GM21717 (cell line): Measurements from ENCODE around the gene KRTAP16-1.
"Not testable (repeated sequence)": the region's sequence is repeated elsewhere in the genome, so short reads cannot be mapped to it uniquely, and the experiment has no call there.

Experiments
- ATAC-seq: cut with Tn5 transposase; IDR thresholded peaks from one replicate; pipeline ENCODE4 v1.9.1; 2021; ENCODE audit warnings: mild to moderate bottlenecking, moderate library complexity; ENCODE audit not compliant: unreplicated experiment

Gene KRTAP16-1

GRCh38 chr17:41308918-41309359, at the start of gene KRTAP16-1:
Gene KRTAP16-1 (minus strand): TSS chr17:41309309. CDS start chr17:41309253, 56 bp downstream.
- no peak for ATAC-seq

GRCh38 chr17:41354536-41354935, 45.4 kb upstream of the KRTAP16-1 start:
- ATAC-seq = no peak

- ATAC-seq = no peak
Measured at GRCh38 chr17:41352597-41353366, 43.7 kb upstream of the KRTAP16-1 start.

- ATAC-seq = no peak
Measured at GRCh38 chr17:41351177-41351576, 42.1 kb upstream of the KRTAP16-1 start.

GRCh38 chr17:41350381-41350878, 41.3 kb upstream of the KRTAP16-1 start, which contains the start of gene KRT33A:
Gene KRT33A (minus strand): TSS chr17:41350828. CDS start chr17:41350767, 61 bp downstream.
- not testable (repeated sequence) for ATAC-seq

GRCh38 chr17:41347869-41348760, 39.0 kb upstream of the KRTAP16-1 start:
- ATAC-seq = no peak

GRCh38 chr17:41346421-41346820, 37.3 kb upstream of the KRTAP16-1 start:
- not testable (repeated sequence) for ATAC-seq

GRCh38 chr17:41345992-41346391, 36.9 kb upstream of the KRTAP16-1 start:
- ATAC-seq = no peak

GRCh38 chr17:41343029-41343428, 33.9 kb upstream of the KRTAP16-1 start:
- ATAC-seq = no peak

- ATAC-seq = no peak
Measured at GRCh38 chr17:41340934-41341861, 32.1 kb upstream of the KRTAP16-1 start.

GRCh38 chr17:41340494-41340893, 31.4 kb upstream of the KRTAP16-1 start:
- no peak for ATAC-seq

- no peak for ATAC-seq
Measured at GRCh38 chr17:41339571-41340172, 30.6 kb upstream of the KRTAP16-1 start.

GRCh38 chr17:41338961-41339485, 29.9 kb upstream of the KRTAP16-1 start:
- no peak for ATAC-seq

GRCh38 chr17:41335747-41336146, 26.6 kb upstream of the KRTAP16-1 start:
- no peak for ATAC-seq

GRCh38 chr17:41334385-41335305, 25.5 kb upstream of the KRTAP16-1 start:
- ATAC-seq = no peak

- no peak for ATAC-seq
Measured at GRCh38 chr17:41333836-41334235, 24.7 kb upstream of the KRTAP16-1 start.

GRCh38 chr17:41333098-41333497, 24.0 kb upstream of the KRTAP16-1 start:
- ATAC-seq = no peak

GRCh38 chr17:41332239-41332638, 23.1 kb upstream of the KRTAP16-1 start:
- ATAC-seq = no peak

GRCh38 chr17:41331606-41332005, 22.5 kb upstream of the KRTAP16-1 start:
- ATAC-seq = no peak
